HepG2 (cell line): ENCODE results near the gene PLEKHN1. TPM values are rescaled to one million over a fixed set of nuclear protein-coding genes. Genes with fewer than 3 reads are reported as not detected.
A peak's percentile ranks its signal among the peaks of the same experiment; 100 is the strongest.

Experiments used
- ATAC-seq: fragments of 200-7000 bp; cut with Tn5 transposase; 3 replicates; pipeline ENCODE4 v1.9.1; 2020; ENCODE audit warnings: mild to moderate bottlenecking, moderate library complexity
- BruUV-seq: library from RNA; stranded (reverse); fragments of 400-500 nt; replicated peaks from 2 replicates; lab custom pipeline; 2021; lab: Mats Ljungman, UMichigan
- CTCF ChIA-PET: fragments of 300-600 bp; formaldehyde crosslinking; extraction: SDS; loops from one replicate; lab custom pipeline; 2021; ENCODE audit warnings: low total read pairs, inconsistent platforms, low intra/inter-chr PET ratio; lab: Yijun Ruan, JAX
- POLR2A ChIA-PET: fragments of 350-600 bp; sonication (Branson Sonifier 250); formaldehyde crosslinking; loops from one replicate; lab custom pipeline; 2020; ENCODE audit warnings: antibody characterized with exemption, inconsistent platforms; lab: Yijun Ruan, JAX
- DNase-seq: peaks from one replicate; pipeline ENCODE4 v3.0.0-alpha.2; 2015; ENCODE audit warnings: low spot score
- FAIRE-seq: peaks from 3 replicates; lab custom pipeline; 2011; peaks lifted over from hg19 to GRCh38; lab: Jason Lieb, UNC
- H2AFZ ChIP-seq: one replicate; pipeline ENCODE4 v1.6.1; 2011; ENCODE audit warnings: low read length, inconsistent platforms
- H3K27ac ChIP-seq: fragments of 300-600 bp; 3 replicates; pipeline ENCODE4 v1.8.0; 2011; ENCODE audit warnings: mixed run types, mild to moderate bottlenecking, mixed read lengths, low read length, inconsistent platforms; ENCODE audit not compliant: insufficient read depth; ENCODE audit errors: extremely low read length
- H3K27me3 ChIP-seq, 2 experiments: fragments of 200-600 bp in 1 of 2; 2 replicates in 1 of 2; 3 replicates in 1 of 2; pipeline versions ENCODE4 v1.6.0 to v1.8.0; 2011; ENCODE audit warnings: low read length in 2 of 2, mild to moderate bottlenecking in 2 of 2, moderate library complexity in 2 of 2, inconsistent platforms in 1 of 2; ENCODE audit not compliant: insufficient read depth in 2 of 2, control insufficient read depth in 1 of 2
- H3K36me3 ChIP-seq, 2 experiments: fragments of 200-600 bp in 1 of 2; replicated peaks in 1 of 2; 2 replicates in 1 of 2; 3 replicates in 1 of 2; pipeline versions ENCODE4 v1.5.1 to v1.8.0; 2011; ENCODE audit warnings: low read length in 2 of 2, inconsistent platforms in 1 of 2; ENCODE audit not compliant: insufficient read depth in 2 of 2, control insufficient read depth in 1 of 2
- H3K4me1 ChIP-seq: 2 replicates; pipeline ENCODE4 v1.5.1; 2012; ENCODE audit warnings: low read length, inconsistent platforms; ENCODE audit not compliant: insufficient read depth
- H3K4me2 ChIP-seq: 2 replicates; pipeline ENCODE4 v1.6.0; 2011; ENCODE audit warnings: low read depth, low read length, inconsistent platforms
- H3K4me3 ChIP-seq, 3 experiments: fragments of 200-600 bp in 1 of 3; sonication (generic), shearing (Covaris generic) in 1 of 3; replicated peaks in 1 of 3; 2 replicates each; pipeline ENCODE4 v1.5.1; 2011 to 2016; ENCODE audit warnings: low read length in 3 of 3, inconsistent platforms in 2 of 3, low read depth in 2 of 3, mild to moderate bottlenecking in 2 of 3, control low read depth in 1 of 3, mixed read lengths in 1 of 3; ENCODE audit not compliant: insufficient read depth in 1 of 3
- H3K79me2 ChIP-seq: one replicate; pipeline ENCODE4 v1.6.1; 2011; ENCODE audit warnings: low read length, inconsistent platforms; ENCODE audit not compliant: insufficient read depth
- H3K9ac ChIP-seq: 2 replicates; pipeline ENCODE4 v1.6.0; 2011; ENCODE audit warnings: mild to moderate bottlenecking, low read depth, low read length, inconsistent platforms; ENCODE audit not compliant: insufficient read depth
- H3K9me3 ChIP-seq: 2 replicates; pipeline ENCODE4 v1.5.1; 2012; ENCODE audit warnings: mild to moderate bottlenecking, low read length
- H4K20me1 ChIP-seq: 2 replicates; pipeline ENCODE4 v1.6.0; 2011; ENCODE audit warnings: inconsistent platforms, mild to moderate bottlenecking, low read length, moderate library complexity; ENCODE audit not compliant: insufficient read depth
- AGO2 ChIP-seq: fragments of 200-400 bp; formaldehyde crosslinking; optimal IDR thresholded peaks from 2 replicates; pipeline ENCODE3; 2017; ENCODE audit warnings: mild to moderate bottlenecking, low read depth, low read length, moderate library complexity
- ARNT ChIP-seq: fragments of 450-650 bp; IDR thresholded peaks from 2 replicates; pipeline ENCODE4 v1.6.1; 2017
- CCAR2 ChIP-seq: fragments of 200-400 bp; formaldehyde crosslinking; optimal IDR thresholded peaks from 2 replicates; pipeline ENCODE3; 2018; ENCODE audit warnings: low read depth, mild to moderate bottlenecking, low read length, moderate library complexity
- HHEX ChIP-seq: IDR thresholded peaks from 2 replicates; pipeline ENCODE4 v1.6.1; 2016; ENCODE audit warnings: control low read depth
- MAZ ChIP-seq, 2 experiments: sonication (generic) in 1 of 2; formaldehyde crosslinking in 1 of 2; IDR thresholded peaks; 2 replicates each; pipeline versions ENCODE4 v1.5.0 to v1.6.1; 2012 to 2020; ENCODE audit warnings: low read depth in 2 of 2, mild to moderate bottlenecking in 2 of 2, borderline replicate concordance in 1 of 2, improper control_type of control experiment in 1 of 2, low read length in 1 of 2, missing genetic modification reagents in 1 of 2, moderate library complexity in 1 of 2
- MLLT10 ChIP-seq: sonication (generic); formaldehyde crosslinking; IDR thresholded peaks from 2 replicates; pipeline ENCODE4 v1.4.0; 2020; ENCODE audit warnings: missing genetic modification reagents
- MYNN ChIP-seq: sonication (generic); formaldehyde crosslinking; IDR thresholded peaks from 2 replicates; pipeline ENCODE4 v1.4.0; 2020; ENCODE audit warnings: mild to moderate bottlenecking, low read depth, missing genetic modification reagents
- ZBTB3 ChIP-seq: sonication (generic); formaldehyde crosslinking; IDR thresholded peaks from 2 replicates; pipeline ENCODE4 v1.4.0; 2020; ENCODE audit warnings: low read depth, mild to moderate bottlenecking, moderate library complexity, missing genetic modification reagents, borderline replicate concordance
- ZBTB42 ChIP-seq: sonication (generic); formaldehyde crosslinking; IDR thresholded peaks from 2 replicates; pipeline ENCODE4 v1.5.0; 2020; ENCODE audit warnings: mild to moderate bottlenecking, missing genetic modification reagents
- ZNF230 ChIP-seq: sonication (generic); formaldehyde crosslinking; IDR thresholded peaks from 2 replicates; pipeline ENCODE4 v1.4.0; 2020; ENCODE audit warnings: mild to moderate bottlenecking, missing genetic modification reagents
- ZNF768 ChIP-seq: sonication (generic); formaldehyde crosslinking; IDR thresholded peaks from 2 replicates; pipeline ENCODE4 v1.4.0; 2020; ENCODE audit warnings: missing genetic modification reagents
- WGBS: methylation state at CpG from one replicate; pipeline ENCODE4 v1.1.6; 2017; ENCODE audit warnings: low lambda C conversion rate; 5-methylcytosine and 5-hydroxymethylcytosine counted together
- in situ Hi-C: cut with HindIII; loops from 2 replicates; pipeline ENCODE4 v1.10.0; 2017; ENCODE audit warnings: low pct_unique_long_range_greater_than_20kb; ENCODE audit not compliant: extremely low pct_ligation_motif_present
- intact Hi-C: fragments of 100-400 bp; cut with micrococcal nuclease; formaldehyde crosslinking; loops from one replicate; pipeline ENCODE4 v1.10.0; 2022; ENCODE audit not compliant: unreplicated experiment
- polyA plus RNA-seq, 8 experiments: library from polyadenylated mRNA; depleted of rRNA in 3 of 8; stranded (reverse) in 7 of 8; unstranded in 1 of 8; fragments of >200 nt; fragmentation: Illumina TruSeq in 4 of 8; extraction: Trizol in 4 of 8; gene quantifications; 2 replicates each; pipeline versions ENCODE4 v1.2.1 to v1.2.3, GENCODE V29; 2011 to 2016; ENCODE audit warnings: low read depth in 4 of 8, missing spikeins in 1 of 8, mixed read lengths in 1 of 8; ENCODE audit not compliant: insufficient read depth in 1 of 8
- total RNA-seq, 5 experiments: library from RNA; depleted of rRNA; stranded (reverse); fragments of >200 nt; fragmentation: Illumina TruSeq; extraction: Trizol; gene quantifications; 2 replicates each; pipeline ENCODE4 v1.2.3, GENCODE V29; 2016; ENCODE audit warnings: low read depth in 1 of 5
- TF ChIP-seq, protein P1 (sequence below): sonication (generic); formaldehyde crosslinking; IDR thresholded peaks from 2 replicates; pipeline ENCODE4 v1.4.0; 2020; ENCODE audit warnings: missing genetic modification reagents

PLEKHN1 gene
- total and polyA plus RNA-seq, 2 of the 13 experiments (the other 11 are each of a cell fraction or from before 2014, with no cell fraction given), result 0.42 to 0.58 TPM

DNA sequence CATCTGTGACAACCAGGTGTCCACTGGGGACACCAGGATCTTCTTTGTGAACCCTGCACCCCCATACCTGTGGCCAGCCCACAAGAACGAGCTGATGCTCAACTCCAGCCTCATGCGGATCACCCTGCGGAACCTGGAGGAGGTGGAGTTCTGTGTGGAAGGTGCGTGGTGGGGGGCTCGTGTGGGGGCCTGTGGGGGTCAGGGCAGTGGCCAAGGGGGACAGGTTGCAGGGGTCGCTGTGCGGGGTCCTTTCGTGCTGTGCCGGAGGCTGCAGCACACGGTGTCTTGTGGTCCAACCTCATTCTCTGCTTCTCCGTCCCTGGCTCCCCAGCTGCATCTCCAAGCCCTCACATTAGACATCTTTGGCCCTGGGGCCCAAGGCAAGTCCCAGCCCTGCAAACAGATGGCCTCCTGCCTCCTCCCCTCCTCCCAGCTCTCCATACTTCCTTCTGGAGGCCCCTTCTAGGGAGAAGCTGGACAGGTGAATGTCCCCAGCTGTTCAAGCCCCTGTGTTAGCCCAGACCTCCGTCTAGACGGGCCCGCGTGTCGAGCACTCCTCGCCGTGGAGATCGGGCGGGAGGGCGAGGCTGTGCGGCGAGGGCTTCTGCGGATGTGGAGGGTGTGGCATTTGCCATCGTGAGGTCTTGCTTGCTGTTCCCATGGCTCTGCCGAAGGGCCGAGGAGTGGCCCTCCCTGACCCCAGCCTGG, 56.2 kb downstream of the PLEKHN1 start:
- no peak for FAIRE-seq
- 100% methylated on average over 1 of the region's 27 CpGs for WGBS
- Histone ChIP-seq H3K9ac (peak overlapping the region; percentile 22; the same call in 1 of the 2 replicates), H3K27ac (no peak overlapping the region), H3K4me2 (peak overlapping the region; percentile 90; the same call in 1 of the 2 replicates), H3K79me2 (peaks cover 23% of the 10 kb centered on the region), H3K27me3 (no peaks in the 10 kb centered on the region), H3K4me3 (no peak overlapping the region; a peak in 1 of 6 replicates), H4K20me1 (peaks cover 31% of the 10 kb centered on the region; the same call in 1 of the 2 replicates), H2AFZ (no peak overlapping the region), H3K4me1 (peaks cover 62% of the 10 kb centered on the region), H3K36me3 (peaks cover 4 to 15% of the 10 kb centered on the region in 2 experiments; a peak in 4 of 5 replicates), H3K9me3 (no peaks in the 10 kb centered on the region)
- ChIA-PET POLR2A (interaction anchor here (1.3 to 1.8 kb wide), 3 partner anchors 15 to 42 kb away, joined by 3 to 6 read pairs (median 4); no protein-coding TSS in a partner anchor), CTCF (no interaction called here)
- no peak for DNase-seq
- BruUV-seq, result no TSS peak
- intact Hi-C loops, result no loop called here
- in situ Hi-C loops, result loop anchor here (5.0 kb wide), 1 partner anchor 35 kb away; no protein-coding TSS in a partner anchor
- no peak for ATAC-seq
- TF ChIP-seq, protein P1, sequence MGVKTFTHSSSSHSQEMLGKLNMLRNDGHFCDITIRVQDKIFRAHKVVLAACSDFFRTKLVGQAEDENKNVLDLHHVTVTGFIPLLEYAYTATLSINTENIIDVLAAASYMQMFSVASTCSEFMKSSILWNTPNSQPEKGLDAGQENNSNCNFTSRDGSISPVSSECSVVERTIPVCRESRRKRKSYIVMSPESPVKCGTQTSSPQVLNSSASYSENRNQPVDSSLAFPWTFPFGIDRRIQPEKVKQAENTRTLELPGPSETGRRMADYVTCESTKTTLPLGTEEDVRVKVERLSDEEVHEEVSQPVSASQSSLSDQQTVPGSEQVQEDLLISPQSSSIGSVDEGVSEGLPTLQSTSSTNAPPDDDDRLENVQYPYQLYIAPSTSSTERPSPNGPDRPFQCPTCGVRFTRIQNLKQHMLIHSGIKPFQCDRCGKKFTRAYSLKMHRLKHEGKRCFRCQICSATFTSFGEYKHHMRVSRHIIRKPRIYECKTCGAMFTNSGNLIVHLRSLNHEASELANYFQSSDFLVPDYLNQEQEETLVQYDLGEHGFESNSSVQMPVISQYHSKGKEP (CRISPR knock-in tag), result no peak
- TF ChIP-seq CCAR2 (no peak), ZBTB3 (CRISPR knock-in tag) (no peak), ARNT (no peak), ZBTB42 (CRISPR knock-in tag) (no peak), MYNN (no peak), ZNF230 (CRISPR knock-in tag) (no peak), AGO2 (peak; percentile 43), MAZ (IDR thresholded peaks at IDR 0.05; ENCODE audit: borderline replicate concordance, low read depth, low read length) (no peak), MAZ (CRISPR knock-in tag; IDR thresholded peaks at IDR 0.05; ENCODE audit: low read depth) (no peak), ZNF768 (CRISPR knock-in tag) (0 out of 2 replicates have a peak, but pooled peaks have one; percentile 9), MLLT10 (CRISPR knock-in tag) (no peak), HHEX (CRISPR knock-in tag) (no peak)
